Omental fat pad (tissue), 4 donors: ENCODE measurements around the gene ASPN. TPM values are rescaled to one million over a fixed set of nuclear protein-coding genes. Genes with fewer than 3 reads are reported as not detected.

Experiments used
- ATAC-seq: fragments of 150-250 bp; one replicate; pipeline ENCODE4 v1.9.1; 2016; ENCODE audit warnings: mild to moderate bottlenecking, moderate library complexity; ENCODE audit not compliant: low FRiP score
- DNase-seq: peaks from one replicate; pipeline ENCODE4 v3.0.0-alpha.2; 2019; ENCODE audit warnings: low spot score
- total RNA-seq, 4 donors: library from RNA; depleted of rRNA; stranded (reverse); fragments of >200 nt; gene quantifications; one replicate each; pipeline ENCODE4 v1.1.0, GENCODE V29; 2016
- TF ChIP-seq, protein P1 (sequence below), 3 donors: fragments of 450-650 bp; IDR thresholded peaks; one replicate each; pipeline ENCODE4 v1.5.1; 2016 to 2017; ENCODE audit warnings: antibody characterized with exemption in 3 of 3, mild to moderate bottlenecking in 3 of 3, moderate library complexity in 2 of 3

Gene ASPN
- total RNA-seq, 4 donors from 2014 or later = 4.8 to 17.7 (median 11.4) TPM

- no peak for ATAC-seq
- TF ChIP-seq, protein P1, sequence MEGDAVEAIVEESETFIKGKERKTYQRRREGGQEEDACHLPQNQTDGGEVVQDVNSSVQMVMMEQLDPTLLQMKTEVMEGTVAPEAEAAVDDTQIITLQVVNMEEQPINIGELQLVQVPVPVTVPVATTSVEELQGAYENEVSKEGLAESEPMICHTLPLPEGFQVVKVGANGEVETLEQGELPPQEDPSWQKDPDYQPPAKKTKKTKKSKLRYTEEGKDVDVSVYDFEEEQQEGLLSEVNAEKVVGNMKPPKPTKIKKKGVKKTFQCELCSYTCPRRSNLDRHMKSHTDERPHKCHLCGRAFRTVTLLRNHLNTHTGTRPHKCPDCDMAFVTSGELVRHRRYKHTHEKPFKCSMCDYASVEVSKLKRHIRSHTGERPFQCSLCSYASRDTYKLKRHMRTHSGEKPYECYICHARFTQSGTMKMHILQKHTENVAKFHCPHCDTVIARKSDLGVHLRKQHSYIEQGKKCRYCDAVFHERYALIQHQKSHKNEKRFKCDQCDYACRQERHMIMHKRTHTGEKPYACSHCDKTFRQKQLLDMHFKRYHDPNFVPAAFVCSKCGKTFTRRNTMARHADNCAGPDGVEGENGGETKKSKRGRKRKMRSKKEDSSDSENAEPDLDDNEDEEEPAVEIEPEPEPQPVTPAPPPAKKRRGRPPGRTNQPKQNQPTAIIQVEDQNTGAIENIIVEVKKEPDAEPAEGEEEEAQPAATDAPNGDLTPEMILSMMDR (IDR thresholded peaks at IDR 0.05) = no peak
- no peak for DNase-seq
Measured at GRCh38 chr9:92438900-92439526, 43.3 kb downstream of the ASPN start.

DNA sequence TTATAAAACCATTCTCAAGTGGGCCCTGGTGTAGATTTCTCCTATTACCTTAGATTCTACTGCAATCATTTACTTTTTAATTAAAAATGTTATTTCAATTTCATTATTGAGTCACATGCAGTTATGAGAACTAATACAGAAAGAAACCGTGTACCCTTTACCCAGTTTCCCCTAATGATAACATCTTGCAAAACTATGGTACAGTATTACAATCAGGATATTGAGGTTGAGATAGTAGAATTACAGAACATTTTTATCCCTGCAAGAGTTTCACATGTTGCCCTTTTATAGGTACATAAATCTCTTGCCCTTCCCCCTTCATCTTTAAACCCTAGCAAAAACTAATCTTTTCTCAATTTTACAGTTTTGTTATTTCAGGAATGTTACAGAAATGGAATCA, 47.0 kb downstream of the ASPN start:
- no peak for DNase-seq
- ATAC-seq = no peak
- TF ChIP-seq, protein P1 (IDR thresholded peaks at IDR 0.05) = no peak

GRCh38 chr9:92432972-92433548, 49.2 kb downstream of the ASPN start:
- TF ChIP-seq, protein P1 (IDR thresholded peaks at IDR 0.05) = no peak
- peak; percentile 92 for ATAC-seq

DNA sequence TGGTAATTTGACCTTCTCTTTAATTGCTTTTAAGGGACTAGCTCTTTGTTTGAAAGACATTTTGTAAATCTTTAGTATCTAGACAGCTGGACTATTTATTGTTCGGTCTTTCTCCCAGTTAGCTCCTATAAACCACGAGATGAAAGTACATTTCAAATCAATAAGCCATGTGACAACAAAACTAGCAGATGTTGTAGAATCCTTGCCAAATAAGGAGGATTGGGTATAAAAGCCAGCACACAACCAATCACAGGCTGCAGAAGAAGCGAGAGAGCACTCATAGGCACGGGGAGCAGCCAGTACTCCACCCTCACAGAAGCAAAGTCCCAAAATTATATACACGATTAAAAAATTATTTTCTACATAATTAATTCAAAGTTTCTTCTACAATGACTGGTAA, 50.0 kb downstream of the ASPN start:
- no peak for ATAC-seq
- TF ChIP-seq, protein P1 (IDR thresholded peaks at IDR 0.05) = no peak
- no peak for DNase-seq

More at GRCh38 chr9:92432972-92433548, 49.2 kb downstream of the ASPN start:
- DNase-seq = no peak

DNA sequence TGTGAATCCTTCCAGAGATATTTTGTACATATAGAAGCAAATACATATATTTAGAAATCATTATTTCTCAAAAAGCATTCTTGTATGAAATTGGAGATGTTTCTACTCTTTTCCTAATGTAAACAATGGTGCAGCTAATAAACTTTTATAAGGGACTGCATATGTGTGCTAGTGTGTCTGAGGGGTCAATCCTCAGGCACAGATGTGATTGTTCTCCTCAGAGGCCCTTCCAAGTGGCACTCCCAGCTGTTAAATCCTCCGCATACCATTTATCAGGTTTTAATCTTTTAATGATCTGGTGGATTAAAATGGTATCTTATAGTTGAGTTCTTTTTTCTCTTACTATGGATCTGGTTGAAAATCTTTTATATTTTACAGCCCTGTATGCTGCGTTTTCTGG, 52.5 kb downstream of the ASPN start:
- TF ChIP-seq, protein P1 (IDR thresholded peaks at IDR 0.05) = no peak
- ATAC-seq = no peak

GRCh38 chr9:92426501-92427145, 55.7 kb downstream of the ASPN start:
- no peak for ATAC-seq
- TF ChIP-seq, protein P1 (IDR thresholded peaks at IDR 0.05) = no peak

More for the DNA sequence above, 52.5 kb downstream of the ASPN start:
- DNase-seq = no peak

More at GRCh38 chr9:92426501-92427145, 55.7 kb downstream of the ASPN start:
- no peak for DNase-seq
